GM23338 (cell line): ENCODE measurements around the gene FXYD5. TPM values are rescaled to one million over a fixed set of nuclear protein-coding genes. Genes with fewer than 3 reads are reported as not detected.

ENCODE experiments used
- ATAC-seq: fragments of 200-7000 bp; cut with Tn5 transposase; 3 replicates; pipeline ENCODE4 v1.9.1; 2020
- DNase-seq: peaks from one replicate; pipeline ENCODE4 v3.0.0-alpha.2; 2015; ENCODE audit warnings: low spot score
- H2AFZ ChIP-seq: fragments of 200-600 bp; sonication (generic); 2 replicates; pipeline ENCODE4 v1.8.0; 2016; ENCODE audit warnings: antibody characterized with exemption, mild to moderate bottlenecking, moderate library complexity
- H3F3A ChIP-seq: fragments of 200-600 bp; sonication (generic); replicated peaks from 2 replicates; pipeline ENCODE4 v1.8.0; 2017; ENCODE audit warnings: antibody characterized with exemption, mixed run types, low read depth
- H3K27ac ChIP-seq: fragments of 200-600 bp; sonication (generic); 2 replicates; pipeline ENCODE4 v1.6.1; 2016; ENCODE audit warnings: low read depth
- H3K27me3 ChIP-seq: fragments of 200-600 bp; sonication (generic); 2 replicates; pipeline ENCODE4 v1.8.0; 2016; ENCODE audit warnings: mild to moderate bottlenecking, mixed run types, moderate library complexity; ENCODE audit not compliant: insufficient read depth
- H3K36me3 ChIP-seq: fragments of 200-600 bp; sonication (generic); 2 replicates; pipeline ENCODE4 v1.8.0; 2016; ENCODE audit warnings: mild to moderate bottlenecking; ENCODE audit not compliant: insufficient read depth
- H3K4me1 ChIP-seq: fragments of 200-600 bp; sonication (generic); 2 replicates; pipeline ENCODE4 v1.8.0; 2016; ENCODE audit warnings: mild to moderate bottlenecking, moderate library complexity; ENCODE audit not compliant: insufficient read depth
- H3K4me2 ChIP-seq: fragments of 200-600 bp; sonication (generic); 2 replicates; pipeline ENCODE4 v1.7.1; 2017; ENCODE audit warnings: mixed run types
- H3K4me3 ChIP-seq: fragments of 200-600 bp; sonication (generic); 2 replicates; pipeline ENCODE4 v1.6.1; 2016; ENCODE audit warnings: mixed run types
- H3K79me2 ChIP-seq: fragments of 200-600 bp; sonication (generic); replicated peaks from 2 replicates; pipeline ENCODE4 v1.8.0; 2017; ENCODE audit warnings: mild to moderate bottlenecking; ENCODE audit not compliant: insufficient read depth
- H3K9me2 ChIP-seq: fragments of 200-600 bp; sonication (generic); 2 replicates; pipeline ENCODE4 v1.8.0; 2017; ENCODE audit not compliant: insufficient read depth
- H4K20me1 ChIP-seq: fragments of 200-600 bp; sonication (generic); replicated peaks from 2 replicates; pipeline ENCODE4 v1.8.0; 2017; ENCODE audit warnings: mild to moderate bottlenecking; ENCODE audit not compliant: insufficient read depth
- H3K27ac Mint-ChIP-seq: 2 replicates; pipeline ENCODE4 v1.8.0; 2020; ENCODE audit warnings: inconsistent platforms, mild to moderate bottlenecking, moderate library complexity, mixed read lengths
- H3K27me3 Mint-ChIP-seq: 3 replicates; pipeline ENCODE4 v1.8.0; 2022; ENCODE audit warnings: low read depth, mild to moderate bottlenecking, moderate library complexity, mixed read lengths, inconsistent platforms; ENCODE audit not compliant: insufficient read depth, poor library complexity
- H3K36me3 Mint-ChIP-seq: 3 replicates; pipeline ENCODE4 v1.8.0; 2021; ENCODE audit warnings: low read depth, mild to moderate bottlenecking, inconsistent platforms, moderate library complexity, mixed read lengths
- H3K4me1 Mint-ChIP-seq: 3 replicates; pipeline ENCODE4 v1.8.0; 2020; ENCODE audit warnings: mild to moderate bottlenecking, inconsistent platforms, mixed read lengths
- H3K4me3 Mint-ChIP-seq: 3 replicates; pipeline ENCODE4 v1.8.0; 2021; ENCODE audit warnings: moderate library complexity, mild to moderate bottlenecking, inconsistent platforms, mixed read lengths
- H3K9me3 Mint-ChIP-seq: 3 replicates; pipeline ENCODE4 v1.8.0; 2020; ENCODE audit warnings: moderate library complexity, mild to moderate bottlenecking, inconsistent platforms, mixed read lengths
- CREB1 ChIP-seq: fragments of 250-450 bp; sonication (Bioruptor Pico); IDR thresholded peaks from 2 replicates; pipeline ENCODE4 v1.5.0; 2020; ENCODE audit warnings: low read depth, mild to moderate bottlenecking, moderate library complexity
- CTCF ChIP-seq, 2 experiments: fragments of 200-600 bp in 1 of 2; sonication (generic) in 1 of 2; conservative IDR thresholded peaks; 2 replicates each; pipeline versions ENCODE4 v1.5.1 to v1.6.1; 2016 to 2017; ENCODE audit warnings: antibody characterized with exemption in 2 of 2, low read depth in 2 of 2, mild to moderate bottlenecking in 2 of 2, moderate library complexity in 1 of 2
- ETS1 ChIP-seq: IDR thresholded peaks from 2 replicates; pipeline ENCODE4 v1.6.1; 2016; ENCODE audit warnings: antibody characterized with exemption
- EZH2 ChIP-seq: fragments of 200-600 bp; sonication (generic); IDR thresholded peaks from one replicate; pipeline ENCODE4 v1.8.0; 2017; ENCODE audit warnings: antibody characterized with exemption, mild to moderate bottlenecking, low read depth; ENCODE audit not compliant: unreplicated experiment
- EZH2phosphoT487 ChIP-seq: fragments of 200-600 bp; sonication (generic); IDR thresholded peaks from one replicate; pipeline ENCODE4 v1.8.1; 2018; ENCODE audit warnings: antibody characterized with exemption; ENCODE audit not compliant: unreplicated experiment
- JUNB ChIP-seq: IDR thresholded peaks from one replicate; pipeline ENCODE4 v1.6.1; 2016; ENCODE audit warnings: antibody characterized with exemption; ENCODE audit not compliant: unreplicated experiment
- NANOG ChIP-seq: IDR thresholded peaks from 2 replicates; pipeline ENCODE4 v1.6.1; 2016; ENCODE audit warnings: antibody characterized with exemption, borderline replicate concordance
- POLR2AphosphoS5 ChIP-seq: IDR thresholded peaks from 2 replicates; pipeline ENCODE4 v1.6.1; 2016; ENCODE audit warnings: antibody characterized with exemption, low read depth
- REST ChIP-seq: IDR thresholded peaks from one replicate; pipeline ENCODE4 v1.6.1; 2018; ENCODE audit warnings: antibody characterized with exemption; ENCODE audit not compliant: unreplicated experiment
- STAT1 ChIP-seq: IDR thresholded peaks from one replicate; pipeline ENCODE4 v1.6.1; 2016; ENCODE audit warnings: antibody characterized with exemption; ENCODE audit not compliant: unreplicated experiment
- ZNF114 ChIP-seq: fragments of 250-450 bp; sonication (Bioruptor Pico); IDR thresholded peaks from 2 replicates; pipeline ENCODE4 v1.5.0; 2020; ENCODE audit warnings: mild to moderate bottlenecking, moderate library complexity
- ZNF331 ChIP-seq: fragments of 250-450 bp; sonication (Bioruptor Pico); IDR thresholded peaks from 2 replicates; pipeline ENCODE4 v1.5.0; 2020; ENCODE audit warnings: low read depth, mild to moderate bottlenecking, moderate library complexity
- polyA plus RNA-seq: library from polyadenylated mRNA; unstranded; fragments of >200 nt; fragmentation: Nextera tagmentation; extraction: Ambion mirVana; gene quantifications from 2 replicates; pipeline ENCODE4 v1.2.1, GENCODE V29; 2016
- total RNA-seq: library from RNA; depleted of rRNA; stranded (reverse); fragments of >200 nt; shearing (Covaris generic); gene quantifications from 2 replicates; pipeline ENCODE4 v1.2.3, GENCODE V29; 2014

Gene FXYD5
- total and polyA plus RNA-seq, 2 experiments from 2014 or later, result 97.7 to 233 TPM

- DNase-seq (no peak), ATAC-seq (no peak)
- H3K27me3 ChIP-seq, result no peaks in the 10 kb centered on the region
- H4K20me1 ChIP-seq, result no peaks in the 10 kb centered on the region
- peaks cover 12% of the 10 kb centered on the region for H3K4me1 Mint-ChIP-seq
- H3K4me3 Mint-ChIP-seq, result no peak overlapping the region
- no peak overlapping the region for H3K4me2 ChIP-seq
- peaks cover 11% of the 10 kb centered on the region; the same call in 1 of the 3 replicates for H3K36me3 Mint-ChIP-seq
- H3K9me3 Mint-ChIP-seq, result no peaks in the 10 kb centered on the region; the same call in 1 of the 3 replicates
- H3K9me2 ChIP-seq, result no peaks in the 10 kb centered on the region
- H2AFZ ChIP-seq, result no peak overlapping the region
- H3K27ac ChIP-seq, result no peak overlapping the region
- peaks cover 4% of the 10 kb centered on the region for H3K4me1 ChIP-seq
- H3K79me2 ChIP-seq, result no peaks in the 10 kb centered on the region
- no peak overlapping the region for H3K27ac Mint-ChIP-seq
- TF ChIP-seq EZH2 (no peak), NANOG (no peak), ETS1 (no peak), STAT1 (no peak), JUNB (no peak), ZNF331 (CRISPR knock-in tag) (no peak), ZNF114 (no peak), POLR2AphosphoS5 (no peak), CTCF (conservative IDR thresholded peaks at IDR 0.05; ENCODE audit: low read depth in 2 of 2) (no peak)
- H3F3A ChIP-seq, result no peaks in the 10 kb centered on the region
- no peak overlapping the region for H3K4me3 ChIP-seq
- no peaks in the 10 kb centered on the region for H3K36me3 ChIP-seq
- peaks cover 19% of the 10 kb centered on the region for H3K27me3 Mint-ChIP-seq
Measured at GRCh38 chr19:35106291-35106583, 48.3 kb upstream of the FXYD5 start.

- Histone ChIP-seq H4K20me1 (no peaks in the 10 kb centered on the region), H3F3A (no peaks in the 10 kb centered on the region), H3K79me2 (no peaks in the 10 kb centered on the region), H3K27ac (no peak overlapping the region), H3K27me3 (no peaks in the 10 kb centered on the region), H3K4me1 (peaks cover 4% of the 10 kb centered on the region), H3K9me2 (no peaks in the 10 kb centered on the region), H3K4me2 (no peak overlapping the region), H3K36me3 (no peaks in the 10 kb centered on the region), H2AFZ (no peak overlapping the region), H3K4me3 (no peak overlapping the region)
- peaks cover 21% of the 10 kb centered on the region for H3K27me3 Mint-ChIP-seq
- no peaks in the 10 kb centered on the region; the same call in 1 of the 3 replicates for H3K9me3 Mint-ChIP-seq
- no peak overlapping the region; the same call in 2 of the 3 replicates for H3K4me3 Mint-ChIP-seq
- peaks cover 15% of the 10 kb centered on the region for H3K4me1 Mint-ChIP-seq
- DNase-seq, result no peak
- H3K36me3 Mint-ChIP-seq, result peaks cover 11% of the 10 kb centered on the region; the same call in 1 of the 3 replicates
- no peak overlapping the region for H3K27ac Mint-ChIP-seq
- ATAC-seq, result no peak
- TF ChIP-seq ZNF331 (CRISPR knock-in tag), result no peak
- TF ChIP-seq STAT1, result no peak
- TF ChIP-seq NANOG, result no peak
- TF ChIP-seq ZNF114, result no peak
- no peak for TF ChIP-seq JUNB
- TF ChIP-seq REST, result no peak
- TF ChIP-seq ETS1, result no peak
- TF ChIP-seq CTCF (conservative IDR thresholded peaks at IDR 0.05; ENCODE audit: low read depth in 2 of 2), result no peak
- no peak for TF ChIP-seq EZH2phosphoT487
- TF ChIP-seq CREB1 (CRISPR knock-in tag), result no peak
Measured at GRCh38 chr19:35106898-35107541, 47.5 kb upstream of the FXYD5 start.
